ENCODE results near the gene AKT3. TPM values are rescaled to one million over a fixed set of nuclear protein-coding genes. Genes with fewer than 3 reads are reported as not detected.

AKT3 gene
- polyA plus RNA-seq, 2 of the 4 experiments (the other 2 are of a cell fraction) = 18.4 to 43.5 TPM

- Histone ChIP-seq H3K4me1 (no peaks in the 10 kb centered on the region), H3K4me2 (no peak overlapping the region), H3K27ac (no peak overlapping the region), H3K9me3 (no peaks in the 10 kb centered on the region), H3K4me3 (no peak overlapping the region)
- WGBS (ENCODE audit: missing lambda C conversion rate) = 93% methylated on average over 1 of the region's 1 CpG
- no peak for FAIRE-seq
- no peak for DNase-seq (ENCODE audit: low read depth in 1 of 2, low spot score in 1 of 2)
- CTCF ChIA-PET = interaction anchor here (0.7 kb wide), 1 partner anchor 134 kb away, joined by 8 read pairs; no protein-coding TSS in a partner anchor
- POLR2A ChIA-PET = no interaction called here
- no peak for ATAC-seq
- TF ChIP-seq RAD21 (conservative IDR thresholded peaks at IDR 0.05 in 1 of 2, IDR thresholded peaks at IDR 0.05 in 1 of 2) = no peak
- no peak for TF ChIP-seq BHLHE40 (IDR thresholded peaks at IDR 0.05; ENCODE audit: low read depth, low read length)
- no peak for TF ChIP-seq JUNB (IDR thresholded peaks at IDR 0.05)
- TF ChIP-seq CHD4 (IDR thresholded peaks at IDR 0.05; ENCODE audit: borderline replicate concordance) = no peak
- TF ChIP-seq MAFK (IDR thresholded peaks at IDR 0.05; ENCODE audit: partially characterized antibody) = no peak
- TF ChIP-seq E2F6 (IDR thresholded peaks at IDR 0.05; ENCODE audit: borderline replicate concordance, low read depth) = no peak
- no peak for TF ChIP-seq ELK1 (IDR thresholded peaks at IDR 0.05; ENCODE audit: low read depth, low read length)
- no peak for TF ChIP-seq CTCF (IDR thresholded peaks at IDR 0.05)
- no peak for TF ChIP-seq CBX8 (IDR thresholded peaks at IDR 0.05)
- TF ChIP-seq RARB (CRISPR knock-in tag; IDR thresholded peaks at IDR 0.05) = no peak
- no peak for TF ChIP-seq RCOR1 (IDR thresholded peaks at IDR 0.05; ENCODE audit: low read depth, low read length)
- TF ChIP-seq ZSCAN20 (CRISPR knock-in tag; IDR thresholded peaks at IDR 0.05) = no peak
- no peak for TF ChIP-seq KDM5A (IDR thresholded peaks at IDR 0.05)
- no peak for TF ChIP-seq MYC (IDR thresholded peaks at IDR 0.05; ENCODE audit: borderline replicate concordance, low read length)
- no peak for TF ChIP-seq SMC3 (IDR thresholded peaks at IDR 0.05)
- TF ChIP-seq ATOH8 (CRISPR knock-in tag; IDR thresholded peaks at IDR 0.05; ENCODE audit: low read depth) = no peak
- no peak for TF ChIP-seq FOSL2 (IDR thresholded peaks at IDR 0.05)
- TF ChIP-seq FOSL2 (CRISPR knock-in tag; IDR thresholded peaks at IDR 0.05) = no peak
- TF ChIP-seq RFX5 (IDR thresholded peaks at IDR 0.05) = no peak
- no peak for TF ChIP-seq HOXB13 (CRISPR knock-in tag; IDR thresholded peaks at IDR 0.05; ENCODE audit: low read depth)
- no peak for TF ChIP-seq CBX2 (IDR thresholded peaks at IDR 0.05; ENCODE audit: borderline replicate concordance, low read depth)
Measured at GRCh38 chr1:243751506-243751905, 98.5 kb downstream of the AKT3 start.

- H3K4me3 ChIP-seq = no peak overlapping the region
- H3K4me1 ChIP-seq = 0 out of 3 replicates have a peak, but pooled peaks cover 5% of the 10 kb centered on the region
- FAIRE-seq = peak; percentile 98
- TF ChIP-seq KDM1A (IDR thresholded peaks at IDR 0.05; ENCODE audit: low read depth) (no peak), ATOH8 (CRISPR knock-in tag; IDR thresholded peaks at IDR 0.05; ENCODE audit: low read depth) (no peak), RAD21 (conservative IDR thresholded peaks at IDR 0.05 in 1 of 2, IDR thresholded peaks at IDR 0.05 in 1 of 2) (peak; percentile 60 to 73), FOSB (CRISPR knock-in tag; IDR thresholded peaks at IDR 0.05) (no peak), HES2 (IDR thresholded peaks at IDR 0.05) (no peak), BCL3 (IDR thresholded peaks at IDR 0.05) (no peak), SMC3 (IDR thresholded peaks at IDR 0.05) (peak; percentile 73), RCOR1 (IDR thresholded peaks at IDR 0.05; ENCODE audit: low read depth, low read length) (no peak), RARB (CRISPR knock-in tag; IDR thresholded peaks at IDR 0.05) (no peak), ZFP36 (IDR thresholded peaks at IDR 0.05; ENCODE audit: borderline replicate concordance, partially characterized antibody) (no peak), CTCF (IDR thresholded peaks at IDR 0.05) (peak; percentile 81), MAFK (IDR thresholded peaks at IDR 0.05; ENCODE audit: partially characterized antibody) (no peak), EP300 (IDR thresholded peaks at IDR 0.05) (no peak)
- CTCF ChIA-PET = interaction anchor here (0.5 to 1.8 kb wide), 12 partner anchors 10 to 229 kb away, joined by 3 to 13 read pairs (median 3); no protein-coding TSS in a partner anchor
- no peak overlapping the region for H3K4me2 ChIP-seq
- POLR2A ChIA-PET = no interaction called here
- 9% methylated on average over 3 of the region's 3 CpGs for WGBS (ENCODE audit: missing lambda C conversion rate)
- H3K9me3 ChIP-seq = no peaks in the 10 kb centered on the region
- H3K27ac ChIP-seq = no peak overlapping the region
- peak; percentile 72 to 80 for DNase-seq (ENCODE audit: low read depth in 1 of 2, low spot score in 1 of 2)
- ATAC-seq = peak; percentile 98 to 99
Measured at GRCh38 chr1:243748706-243749283, 101.2 kb downstream of the AKT3 start.

Data from A549 (cell line).